ENCODE data around the gene CUEDC1. TPM values are rescaled to one million over a fixed set of nuclear protein-coding genes. Genes with fewer than 3 reads are reported as not detected.

CUEDC1 gene
- total and polyA plus RNA-seq, 2 of the 13 experiments (the other 11 are each of a cell fraction or from before 2014, with no cell fraction given), result 7.4 to 12.9 TPM

DNA sequence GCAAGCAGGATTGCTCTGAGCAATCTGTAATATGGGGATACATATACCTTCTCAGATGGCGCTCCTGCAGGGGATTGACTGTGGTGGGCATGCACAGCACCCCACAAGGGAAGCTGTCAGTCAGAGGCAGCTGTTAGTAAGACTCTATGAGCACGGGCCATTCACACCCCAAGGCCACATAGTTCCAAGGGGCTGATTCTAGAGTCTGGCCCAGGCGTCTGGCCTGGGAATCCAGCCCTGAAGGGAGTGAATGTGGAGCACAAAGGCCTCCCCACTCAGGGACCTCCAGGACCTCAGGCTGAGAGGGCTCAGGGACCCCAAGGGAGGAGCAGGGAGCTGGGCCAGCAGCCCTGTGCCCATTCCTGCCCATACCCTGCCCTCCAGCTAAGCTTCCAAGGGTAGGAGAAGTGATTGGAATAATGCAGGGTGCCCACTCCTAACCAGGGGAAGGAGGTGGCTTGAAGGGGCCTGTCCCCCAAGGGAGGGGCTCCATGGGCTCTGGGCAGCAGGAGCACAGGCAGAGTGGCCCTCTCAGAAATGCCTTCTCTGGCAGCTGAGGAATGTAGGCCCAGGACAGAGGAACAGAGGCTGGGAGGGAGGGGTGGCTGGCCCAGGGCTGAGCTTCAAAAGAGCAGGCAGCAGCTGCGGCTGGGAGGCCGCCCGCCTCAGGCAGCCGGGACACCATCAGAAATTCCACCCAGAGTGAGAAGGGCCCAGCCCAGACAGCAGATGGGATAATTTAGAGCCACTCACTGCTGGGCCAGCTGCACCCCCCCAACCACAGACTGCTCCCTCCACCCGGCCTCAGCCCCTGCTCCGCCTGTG, 56.5 kb downstream of the CUEDC1 start (continued):
- TF ChIP-seq, protein P1, sequence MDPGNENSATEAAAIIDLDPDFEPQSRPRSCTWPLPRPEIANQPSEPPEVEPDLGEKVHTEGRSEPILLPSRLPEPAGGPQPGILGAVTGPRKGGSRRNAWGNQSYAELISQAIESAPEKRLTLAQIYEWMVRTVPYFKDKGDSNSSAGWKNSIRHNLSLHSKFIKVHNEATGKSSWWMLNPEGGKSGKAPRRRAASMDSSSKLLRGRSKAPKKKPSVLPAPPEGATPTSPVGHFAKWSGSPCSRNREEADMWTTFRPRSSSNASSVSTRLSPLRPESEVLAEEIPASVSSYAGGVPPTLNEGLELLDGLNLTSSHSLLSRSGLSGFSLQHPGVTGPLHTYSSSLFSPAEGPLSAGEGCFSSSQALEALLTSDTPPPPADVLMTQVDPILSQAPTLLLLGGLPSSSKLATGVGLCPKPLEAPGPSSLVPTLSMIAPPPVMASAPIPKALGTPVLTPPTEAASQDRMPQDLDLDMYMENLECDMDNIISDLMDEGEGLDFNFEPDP (CRISPR knock-in tag; conservative IDR thresholded peaks at IDR 0.05), result no peak
- TF ChIP-seq PPARG (CRISPR knock-in tag; conservative IDR thresholded peaks at IDR 0.05) (no peak), POLR2A (IDR thresholded peaks at IDR 0.05; ENCODE audit: insufficient read depth in 1 of 2, low read depth in 2 of 2, low read length in 2 of 2) (no peak), MAFG (CRISPR knock-in tag; IDR thresholded peaks at IDR 0.05) (no peak), ZNF501 (CRISPR knock-in tag; IDR thresholded peaks at IDR 0.05) (0 out of 2 replicates have a peak, but pooled peaks have one; percentile 20), DR1 (CRISPR knock-in tag; IDR thresholded peaks at IDR 0.05) (no peak), HMGA1 (CRISPR knock-in tag; conservative IDR thresholded peaks at IDR 0.05) (no peak), ZNF724P (CRISPR knock-in tag; IDR thresholded peaks at IDR 0.05; ENCODE audit: borderline replicate concordance) (no peak), TEAD3 (CRISPR knock-in tag; optimal IDR thresholded peaks at IDR 0.05; ENCODE audit: borderline replicate concordance) (peak; percentile 80)

DNA sequence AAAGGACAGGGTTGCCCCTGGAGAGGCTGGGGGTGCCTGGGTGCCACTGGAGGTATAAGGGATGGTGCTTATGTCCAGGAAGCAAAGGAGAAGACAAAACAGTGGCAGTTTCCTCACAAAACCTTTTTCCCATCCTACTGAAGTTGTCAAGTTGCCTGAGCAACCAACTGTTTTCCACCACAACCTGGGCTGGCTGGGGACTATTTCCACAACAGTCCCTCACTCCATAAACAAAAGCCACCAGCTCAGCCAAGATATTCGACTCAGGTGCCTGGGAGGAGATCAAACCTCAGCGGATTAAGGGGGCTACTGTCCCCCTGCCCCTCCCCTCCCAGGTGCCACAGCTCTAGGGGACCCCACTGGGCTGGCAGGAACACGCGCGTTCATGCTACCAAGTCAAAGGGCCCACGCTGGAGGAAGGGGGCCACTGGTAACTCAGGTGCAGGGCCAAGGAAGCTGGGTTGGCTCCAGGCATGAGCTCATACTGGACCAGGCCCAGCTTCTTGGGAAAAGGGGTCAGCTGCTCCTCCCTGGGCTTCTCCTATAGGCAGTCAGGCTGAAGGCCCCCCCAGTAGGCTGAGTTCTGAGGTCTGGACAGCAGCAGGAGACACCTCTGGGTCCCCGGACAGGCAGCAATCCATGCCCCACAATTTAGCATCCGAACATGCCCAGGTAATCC, 59.7 kb downstream of the CUEDC1 start:
- CTCF ChIA-PET (ENCODE audit: low intra/inter-chr PET ratio, low total read pairs), result no interaction called here
- POLR2A ChIA-PET, result interaction anchor here (3.6 to 4.0 kb wide), 2 partner anchors 8 to 99 kb away, joined by 37 to 87 read pairs; no protein-coding TSS in a partner anchor
- WGBS (ENCODE audit: low lambda C conversion rate), result 93% methylated on average over 6 of the region's 8 CpGs
- DNase-seq (ENCODE audit: low spot score), result no peak
- TF ChIP-seq FOXC1 (CRISPR knock-in tag; IDR thresholded peaks at IDR 0.05; ENCODE audit: borderline replicate concordance) (0 out of 2 replicates have a peak, but pooled peaks have one; percentile 3), PTBP1 (IDR thresholded peaks at IDR 0.05; ENCODE audit: low read depth, low read length, poor library complexity, severe bottlenecking) (no peak), ZNF577 (CRISPR knock-in tag; IDR thresholded peaks at IDR 0.05; ENCODE audit: borderline replicate concordance, low read depth) (no peak), EP300 (IDR thresholded peaks at IDR 0.05; ENCODE audit: low read depth in 2 of 2, low read length in 2 of 2) (0 out of 4 replicates have a peak, but pooled peaks of 1 of the 2 experiments have one; percentile 46), EP300 (CRISPR knock-in tag; IDR thresholded peaks at IDR 0.05; ENCODE audit: borderline replicate concordance) (no peak), ZNF816 (CRISPR knock-in tag; IDR thresholded peaks at IDR 0.05; ENCODE audit: borderline replicate concordance) (no peak), RFX1 (IDR thresholded peaks at IDR 0.05) (peak; percentile 62; the same call in 1 of the 2 replicates), CHD2 (IDR thresholded peaks at IDR 0.05; ENCODE audit: low read depth, low read length) (no peak)
- TF ChIP-seq, protein P2, sequence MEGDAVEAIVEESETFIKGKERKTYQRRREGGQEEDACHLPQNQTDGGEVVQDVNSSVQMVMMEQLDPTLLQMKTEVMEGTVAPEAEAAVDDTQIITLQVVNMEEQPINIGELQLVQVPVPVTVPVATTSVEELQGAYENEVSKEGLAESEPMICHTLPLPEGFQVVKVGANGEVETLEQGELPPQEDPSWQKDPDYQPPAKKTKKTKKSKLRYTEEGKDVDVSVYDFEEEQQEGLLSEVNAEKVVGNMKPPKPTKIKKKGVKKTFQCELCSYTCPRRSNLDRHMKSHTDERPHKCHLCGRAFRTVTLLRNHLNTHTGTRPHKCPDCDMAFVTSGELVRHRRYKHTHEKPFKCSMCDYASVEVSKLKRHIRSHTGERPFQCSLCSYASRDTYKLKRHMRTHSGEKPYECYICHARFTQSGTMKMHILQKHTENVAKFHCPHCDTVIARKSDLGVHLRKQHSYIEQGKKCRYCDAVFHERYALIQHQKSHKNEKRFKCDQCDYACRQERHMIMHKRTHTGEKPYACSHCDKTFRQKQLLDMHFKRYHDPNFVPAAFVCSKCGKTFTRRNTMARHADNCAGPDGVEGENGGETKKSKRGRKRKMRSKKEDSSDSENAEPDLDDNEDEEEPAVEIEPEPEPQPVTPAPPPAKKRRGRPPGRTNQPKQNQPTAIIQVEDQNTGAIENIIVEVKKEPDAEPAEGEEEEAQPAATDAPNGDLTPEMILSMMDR (CRISPR knock-in tag; IDR thresholded peaks at IDR 0.05), result no peak
- in situ Hi-C loops (cut with HindIII; ENCODE audit: extremely low pct_ligation_motif_present, low pct_unique_long_range_greater_than_20kb) (loop anchor here (10.0 kb wide), 1 partner anchor 219 kb away; no protein-coding TSS in a partner anchor), intact Hi-C loops (cut with micrococcal nuclease; ENCODE audit: unreplicated experiment) (no loop called here)
- peak overlapping the region; percentile 1; the same call in 1 of the 2 replicates for H3K4me2 ChIP-seq (ENCODE audit: low read depth, low read length)
- no peak overlapping the region for H3K4me3 ChIP-seq (replicated peaks in 1 of 3; ENCODE audit: insufficient read depth in 1 of 3, low read depth in 2 of 3, low read length in 3 of 3)
- H4K20me1 ChIP-seq (ENCODE audit: insufficient read depth, low read length), result no peaks in the 10 kb centered on the region
- peaks cover 73% of the 10 kb centered on the region for H3K4me1 ChIP-seq (ENCODE audit: insufficient read depth, low read length)
- H3K27ac ChIP-seq (ENCODE audit: extremely low read length, insufficient read depth, low read length), result peak overlapping the region; percentile 59
- no peak overlapping the region for H2AFZ ChIP-seq (ENCODE audit: low read length)
- no peaks in the 10 kb centered on the region for H3K9me3 ChIP-seq (ENCODE audit: low read length)
- peak overlapping the region; percentile 28 for H3K9ac ChIP-seq (ENCODE audit: insufficient read depth, low read depth, low read length)
- FAIRE-seq, result no peak
- no peaks in the 10 kb centered on the region for H3K79me2 ChIP-seq (ENCODE audit: insufficient read depth, low read length)
- ATAC-seq, result no peak
- no peaks in the 10 kb centered on the region; a peak in 1 of 5 replicates for H3K27me3 ChIP-seq (ENCODE audit: control insufficient read depth in 1 of 2, insufficient read depth in 2 of 2, low read length in 2 of 2)
- no TSS peak for BruUV-seq (replicated peaks)
- H3K36me3 ChIP-seq (replicated peaks in 1 of 2; ENCODE audit: control insufficient read depth in 1 of 2, insufficient read depth in 2 of 2, low read length in 2 of 2), result no peaks in the 10 kb centered on the region

All from HepG2 (cell line).